ENCODE measurements around the gene CCDC68. TPM values are rescaled to one million over a fixed set of nuclear protein-coding genes. Genes with fewer than 3 reads are reported as not detected.
A peak's percentile ranks its signal among the peaks of the same experiment; 100 is the strongest.

Gene CCDC68
- total RNA-seq, 1 donor from 2014 or later, result 4.2 TPM

GRCh38 chr18:54875063-54875462 is 84.2 kb downstream of the CCDC68 start:
- TF ChIP-seq, protein P1, sequence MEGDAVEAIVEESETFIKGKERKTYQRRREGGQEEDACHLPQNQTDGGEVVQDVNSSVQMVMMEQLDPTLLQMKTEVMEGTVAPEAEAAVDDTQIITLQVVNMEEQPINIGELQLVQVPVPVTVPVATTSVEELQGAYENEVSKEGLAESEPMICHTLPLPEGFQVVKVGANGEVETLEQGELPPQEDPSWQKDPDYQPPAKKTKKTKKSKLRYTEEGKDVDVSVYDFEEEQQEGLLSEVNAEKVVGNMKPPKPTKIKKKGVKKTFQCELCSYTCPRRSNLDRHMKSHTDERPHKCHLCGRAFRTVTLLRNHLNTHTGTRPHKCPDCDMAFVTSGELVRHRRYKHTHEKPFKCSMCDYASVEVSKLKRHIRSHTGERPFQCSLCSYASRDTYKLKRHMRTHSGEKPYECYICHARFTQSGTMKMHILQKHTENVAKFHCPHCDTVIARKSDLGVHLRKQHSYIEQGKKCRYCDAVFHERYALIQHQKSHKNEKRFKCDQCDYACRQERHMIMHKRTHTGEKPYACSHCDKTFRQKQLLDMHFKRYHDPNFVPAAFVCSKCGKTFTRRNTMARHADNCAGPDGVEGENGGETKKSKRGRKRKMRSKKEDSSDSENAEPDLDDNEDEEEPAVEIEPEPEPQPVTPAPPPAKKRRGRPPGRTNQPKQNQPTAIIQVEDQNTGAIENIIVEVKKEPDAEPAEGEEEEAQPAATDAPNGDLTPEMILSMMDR (IDR thresholded peaks at IDR 0.05; ENCODE audit: insufficient read depth, low read length, severe bottlenecking), result no peak
- no peaks in the 10 kb centered on the region for H3K27me3 ChIP-seq (ENCODE audit: control insufficient read depth, insufficient read depth, low read length)
- no peak overlapping the region for H3K4me3 ChIP-seq (ENCODE audit: low read depth, low read length)
- no peak for FAIRE-seq
- no peaks in the 10 kb centered on the region for H3K36me3 ChIP-seq (ENCODE audit: control insufficient read depth, insufficient read depth, low read length)
- DNase-seq (ENCODE audit: low read depth), result no peak

DNA sequence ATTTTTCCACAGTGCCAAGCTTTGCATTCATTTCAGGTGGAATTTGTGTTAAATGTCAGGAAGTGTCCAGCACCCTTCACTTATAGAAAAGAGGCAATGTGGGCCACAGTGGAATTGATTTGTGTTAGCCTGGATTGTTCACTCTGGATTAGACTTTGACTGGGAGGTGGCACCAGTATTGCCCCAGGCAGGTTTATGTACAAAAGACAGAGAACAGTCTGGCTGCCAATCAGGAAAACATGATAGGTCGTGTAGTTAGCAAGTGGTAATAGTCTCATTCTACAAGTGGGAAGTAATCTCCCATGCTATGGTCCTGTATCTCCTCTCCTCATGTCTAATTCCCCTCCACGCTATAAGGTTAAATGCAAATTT is 85.4 kb downstream of the CCDC68 start:
- Histone ChIP-seq H3K27me3 (ENCODE audit: control insufficient read depth, insufficient read depth, low read length) (no peaks in the 10 kb centered on the region), H3K36me3 (ENCODE audit: control insufficient read depth, insufficient read depth, low read length) (no peaks in the 10 kb centered on the region), H3K4me3 (ENCODE audit: low read depth, low read length) (no peak overlapping the region)
- TF ChIP-seq, protein P1 (IDR thresholded peaks at IDR 0.05; ENCODE audit: insufficient read depth, low read length, severe bottlenecking), result no peak
- FAIRE-seq (no peak), DNase-seq (ENCODE audit: low read depth) (peak; percentile 38)

DNA sequence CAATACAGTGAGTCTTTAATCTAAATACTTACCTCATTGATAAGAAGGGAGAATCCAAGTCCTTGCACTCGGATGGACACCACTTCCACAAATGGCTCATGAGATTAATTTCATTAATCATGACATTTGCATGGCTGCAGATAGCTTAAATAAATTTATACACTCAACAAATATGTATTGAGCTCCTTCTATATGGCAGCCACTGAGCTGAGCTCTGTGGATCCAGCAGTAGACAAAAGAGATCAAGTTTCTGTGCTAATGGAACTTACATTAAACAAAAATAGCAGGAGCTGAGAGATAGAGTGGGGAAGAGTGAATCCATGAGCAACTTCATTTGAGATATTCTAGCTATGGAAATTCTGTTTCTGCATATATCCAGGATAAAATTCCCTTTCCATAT is 86.6 kb downstream of the CCDC68 start:
- FAIRE-seq (no peak), DNase-seq (ENCODE audit: low read depth) (no peak)
- TF ChIP-seq, protein P1 (IDR thresholded peaks at IDR 0.05; ENCODE audit: insufficient read depth, low read length, severe bottlenecking), result no peak
- Histone ChIP-seq H3K27me3 (ENCODE audit: control insufficient read depth, insufficient read depth, low read length) (no peaks in the 10 kb centered on the region), H3K36me3 (ENCODE audit: control insufficient read depth, insufficient read depth, low read length) (no peaks in the 10 kb centered on the region), H3K4me3 (ENCODE audit: low read depth, low read length) (no peak overlapping the region)

DNA sequence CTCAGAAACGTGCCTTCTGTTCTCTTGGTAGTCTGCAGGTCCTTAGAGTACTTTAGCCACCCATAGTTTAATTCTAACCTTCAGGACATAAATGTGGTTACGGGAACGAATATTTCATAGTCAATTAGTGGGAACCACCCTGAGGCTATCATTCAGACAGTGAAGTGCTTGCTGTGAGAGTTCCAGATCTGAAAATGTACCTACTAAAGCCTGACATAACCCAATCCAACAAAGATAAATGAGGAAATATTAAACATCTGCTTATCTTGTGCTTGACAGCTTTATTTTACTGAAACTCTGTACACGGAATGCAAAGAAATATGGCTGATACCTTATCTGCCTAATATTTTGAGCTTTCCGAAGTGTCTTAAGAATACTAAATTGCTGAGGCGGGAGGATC is 88.0 kb downstream of the CCDC68 start:
- FAIRE-seq (no peak), DNase-seq (ENCODE audit: low read depth) (no peak)
- no peaks in the 10 kb centered on the region for H3K27me3 ChIP-seq (ENCODE audit: control insufficient read depth, insufficient read depth, low read length)
- no peak overlapping the region for H3K4me3 ChIP-seq (ENCODE audit: low read depth, low read length)
- H3K36me3 ChIP-seq (ENCODE audit: control insufficient read depth, insufficient read depth, low read length), result no peaks in the 10 kb centered on the region
- TF ChIP-seq, protein P1 (IDR thresholded peaks at IDR 0.05; ENCODE audit: insufficient read depth, low read length, severe bottlenecking), result no peak

GRCh38 chr18:54867131-54867530 is 92.1 kb downstream of the CCDC68 start:
- no peak for DNase-seq (ENCODE audit: low read depth)
- no peaks in the 10 kb centered on the region for H3K27me3 ChIP-seq (ENCODE audit: control insufficient read depth, insufficient read depth, low read length)
- no peak for FAIRE-seq
- no peaks in the 10 kb centered on the region for H3K36me3 ChIP-seq (ENCODE audit: control insufficient read depth, insufficient read depth, low read length)
- TF ChIP-seq, protein P1 (IDR thresholded peaks at IDR 0.05; ENCODE audit: insufficient read depth, low read length, severe bottlenecking), result no peak
- no peak overlapping the region for H3K4me3 ChIP-seq (ENCODE audit: low read depth, low read length)

DNA sequence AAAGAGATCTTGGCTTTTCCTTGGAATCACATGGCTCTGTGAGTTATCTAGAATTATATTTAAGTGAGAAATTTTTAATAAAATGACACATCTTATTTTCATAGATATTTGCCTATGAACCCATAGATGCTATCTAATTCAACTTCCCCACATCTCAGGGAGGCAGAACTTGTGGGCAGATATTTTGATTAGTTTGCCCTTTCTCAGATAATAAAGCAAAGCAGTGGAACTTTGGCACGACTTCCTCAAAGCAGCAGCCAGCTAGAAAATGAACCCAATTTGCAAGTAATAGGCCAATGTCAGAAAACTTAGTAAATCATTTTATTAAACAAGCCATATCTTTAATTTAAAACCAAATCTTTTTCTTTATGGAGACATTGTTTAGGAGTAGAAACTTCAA is 98.3 kb downstream of the CCDC68 start:
- TF ChIP-seq, protein P1 (IDR thresholded peaks at IDR 0.05; ENCODE audit: insufficient read depth, low read length, severe bottlenecking), result no peak
- DNase-seq (ENCODE audit: low read depth) (no peak), FAIRE-seq (no peak)
- Histone ChIP-seq H3K27me3 (ENCODE audit: control insufficient read depth, insufficient read depth, low read length) (no peaks in the 10 kb centered on the region), H3K4me3 (ENCODE audit: low read depth, low read length) (no peak overlapping the region), H3K36me3 (ENCODE audit: control insufficient read depth, insufficient read depth, low read length) (peaks cover 3% of the 10 kb centered on the region)
